GM19324 (cell line): Measurements from ENCODE around the gene TLCD1.

Experiments
- ATAC-seq: cut with Tn5 transposase; IDR thresholded peaks from one replicate; pipeline ENCODE4 v1.9.1; 2021; ENCODE audit warnings: mild to moderate bottlenecking, moderate library complexity; ENCODE audit not compliant: unreplicated experiment, low FRiP score

TLCD1 gene

GRCh38 chr17:28715217-28715616 lies 10.8 kb downstream of the TLCD1 start:
- ATAC-seq: no peak

GRCh38 chr17:28714281-28714680 lies 11.8 kb downstream of the TLCD1 start:
- no peak for ATAC-seq

- no peak for ATAC-seq
Measured at GRCh38 chr17:28712705-28713415, 13.2 kb downstream of the TLCD1 start.

GRCh38 chr17:28712032-28712704 lies 13.9 kb downstream of the TLCD1 start:
- ATAC-seq: no peak

- peak; percentile 35 for ATAC-seq
Measured at GRCh38 chr17:28711723-28712031, 14.4 kb downstream of the TLCD1 start, which contains the start of gene PROCA1. Gene PROCA1, minus strand, starts transcription at chr17:28711888. Its CDS starts 228 bp downstream, at chr17:28711660.

- peak; percentile 72 for ATAC-seq
Measured at GRCh38 chr17:28710861-28711722, 14.9 kb downstream of the TLCD1 start.

GRCh38 chr17:28707339-28707720 lies 18.7 kb downstream of the TLCD1 start:
- ATAC-seq: no peak

- no peak for ATAC-seq
Measured at GRCh38 chr17:28706471-28707338, 19.3 kb downstream of the TLCD1 start.

GRCh38 chr17:28705728-28706334 lies 20.2 kb downstream of the TLCD1 start:
- no peak for ATAC-seq

- ATAC-seq: no peak
Measured at GRCh38 chr17:28705074-28705659, 20.9 kb downstream of the TLCD1 start.

GRCh38 chr17:28704219-28704858 lies 21.7 kb downstream of the TLCD1 start:
- no peak for ATAC-seq

- ATAC-seq: no peak
Measured at GRCh38 chr17:28703552-28704218, 22.3 kb downstream of the TLCD1 start.

- ATAC-seq: no peak
Measured at GRCh38 chr17:28702752-28703150, 23.3 kb downstream of the TLCD1 start.

GRCh38 chr17:28702026-28702751 lies 23.8 kb downstream of the TLCD1 start:
- no peak for ATAC-seq

- no peak for ATAC-seq
Measured at GRCh38 chr17:28700830-28701492, 25.1 kb downstream of the TLCD1 start.

- ATAC-seq: no peak
Measured at GRCh38 chr17:28700278-28700677, 25.8 kb downstream of the TLCD1 start.

- no peak for ATAC-seq
Measured at GRCh38 chr17:28698253-28698941, 27.6 kb downstream of the TLCD1 start.
